Measurements from ENCODE around the gene CTBS.

GRCh38 chr1:84611091-84611490 lies 36.9 kb upstream of the CTBS start:
- TF ChIP-seq REST (IDR thresholded peaks at IDR 0.05) (no peak), USF2 (IDR thresholded peaks at IDR 0.05) (no peak), CTCF (IDR thresholded peaks at IDR 0.05) (no peak), RNF2 (IDR thresholded peaks at IDR 0.05; ENCODE audit: borderline replicate concordance, low read depth) (no peak), EP300 (IDR thresholded peaks at IDR 0.05) (no peak), HOXA7 (CRISPR knock-in tag; IDR thresholded peaks at IDR 0.05) (no peak)

All from A549 (cell line).